Endometrial microvascular endothelial cells (primary cell): Measurements from ENCODE around the gene KCNMA1. TPM values are rescaled to one million over a fixed set of nuclear protein-coding genes. Genes with fewer than 3 reads are reported as not detected.
"Not testable (repeated sequence)": the region's sequence is repeated elsewhere in the genome, so short reads cannot be mapped to it uniquely, and the experiment has no call there.

ENCODE experiments used
- in situ Hi-C: cut with HindIII; loops from 2 replicates; pipeline ENCODE4 v1.10.0; 2017; ENCODE audit warnings: low sequenced_read_pairs, low pct_unique_long_range_greater_than_20kb; ENCODE audit errors: inconsistent ontology term
- total RNA-seq: library from RNA; depleted of rRNA; stranded (reverse); fragments of >200 nt; gene quantifications from one replicate; pipeline ENCODE4 v1.2.3, GENCODE V29; 2015; ENCODE audit errors: inconsistent ontology term

Gene KCNMA1
- 0.09 TPM for total RNA-seq

GRCh38 chr10:77637532-77638320 is at the start of gene KCNMA1:
TSS of gene KCNMA1 (minus strand) at chr10:77637808.
- in situ Hi-C loops, result no loop called here

GRCh38 chr10:77686650-77687417 is 49.2 kb upstream of the KCNMA1 start:
- in situ Hi-C loops, result no loop called here

GRCh38 chr10:77686096-77686495 is 48.5 kb upstream of the KCNMA1 start:
- in situ Hi-C loops, result no loop called here

- in situ Hi-C loops, result no loop called here
Observed at GRCh38 chr10:77685432-77685831, 47.8 kb upstream of the KCNMA1 start.

- in situ Hi-C loops, result not testable (repeated sequence)
Observed at GRCh38 chr10:77683088-77683432, 45.5 kb upstream of the KCNMA1 start.

- in situ Hi-C loops, result no loop called here
Observed at GRCh38 chr10:77682393-77683087, 44.9 kb upstream of the KCNMA1 start.

- in situ Hi-C loops, result no loop called here
Observed at GRCh38 chr10:77681839-77682238, 44.2 kb upstream of the KCNMA1 start.

GRCh38 chr10:77680811-77681210 is 43.2 kb upstream of the KCNMA1 start:
- in situ Hi-C loops, result no loop called here

- in situ Hi-C loops, result no loop called here
Observed at GRCh38 chr10:77680065-77680464, 42.5 kb upstream of the KCNMA1 start.

- in situ Hi-C loops, result no loop called here
Observed at GRCh38 chr10:77679217-77679616, 41.6 kb upstream of the KCNMA1 start.

- in situ Hi-C loops, result no loop called here
Observed at GRCh38 chr10:77678146-77678545, 40.5 kb upstream of the KCNMA1 start.

GRCh38 chr10:77675347-77675746 is 37.7 kb upstream of the KCNMA1 start:
- in situ Hi-C loops, result no loop called here

- in situ Hi-C loops, result no loop called here
Observed at GRCh38 chr10:77673515-77674140, 36.0 kb upstream of the KCNMA1 start.

GRCh38 chr10:77673101-77673500 is 35.5 kb upstream of the KCNMA1 start:
- in situ Hi-C loops, result no loop called here

GRCh38 chr10:77671594-77672252 is 34.1 kb upstream of the KCNMA1 start:
- in situ Hi-C loops, result no loop called here

GRCh38 chr10:77670817-77671443 is 33.3 kb upstream of the KCNMA1 start:
- in situ Hi-C loops, result no loop called here

GRCh38 chr10:77669892-77670291 is 32.3 kb upstream of the KCNMA1 start:
- in situ Hi-C loops, result no loop called here
